Stimulated activated CD4-positive, alpha-beta T cell treated with anti-CD3 and anti-CD28 coated beads, TNF-alpha, amount 100 ng/mL, for 24 hours (primary cell): Measurements from ENCODE around the gene CRTC1.
"Not testable (repeated sequence)": the region's sequence is repeated elsewhere in the genome, so short reads cannot be mapped to it uniquely, and the experiment has no call there.

ENCODE experiments used
- DNase-seq, 3 experiments: peaks; one replicate each; pipeline ENCODE4 v3.0.0-alpha.2; 2020; ENCODE audit warnings: low read depth in 3 of 3

CRTC1 gene

DNA sequence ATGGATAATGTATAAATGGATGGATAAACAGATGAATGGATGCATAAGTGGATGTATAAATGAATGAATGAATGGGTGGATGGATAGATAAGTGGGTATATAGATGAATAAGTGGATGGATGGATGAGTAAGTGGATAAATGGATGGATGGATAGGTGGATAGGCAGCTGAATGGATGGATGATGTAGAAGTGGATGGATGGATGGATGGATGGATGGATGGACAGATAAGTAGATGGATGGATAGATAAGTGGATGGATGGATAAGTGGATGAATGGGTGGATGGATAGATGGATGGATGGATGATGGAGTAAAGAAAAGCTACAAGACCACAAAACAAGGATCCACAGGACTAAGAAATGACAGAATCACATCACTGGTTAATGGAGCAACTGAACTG, 116.6 kb downstream of the CRTC1 start:
- no peak for DNase-seq

DNA sequence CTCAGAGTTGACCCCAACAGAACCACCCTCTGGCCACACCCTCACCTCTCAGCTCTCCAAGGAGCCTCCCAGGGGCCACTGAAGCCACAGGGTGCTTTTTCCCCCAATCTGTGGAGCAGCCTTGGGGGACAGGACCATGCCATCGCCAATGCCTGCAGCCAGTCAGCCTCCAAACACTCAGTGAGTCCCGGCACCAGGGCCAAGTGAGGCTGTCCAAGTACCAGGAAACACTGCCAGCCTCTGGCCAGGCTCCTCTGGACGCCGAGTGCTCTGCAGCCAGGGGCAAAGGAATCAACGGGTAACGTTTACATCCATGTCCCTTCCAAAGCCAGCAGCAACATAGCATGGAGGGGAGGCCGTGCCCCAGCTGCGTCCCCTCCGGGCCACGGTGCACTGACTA, 117.2 kb downstream of the CRTC1 start:
- DNase-seq: no peak

GRCh38 chr19:18802354-18802753, 118.9 kb downstream of the CRTC1 start:
- DNase-seq: no peak

- DNase-seq: no peak
Measured at GRCh38 chr19:18803550-18804138, 120.2 kb downstream of the CRTC1 start.

- DNase-seq: no peak
Measured at GRCh38 chr19:18804139-18804601, 120.7 kb downstream of the CRTC1 start.

DNA sequence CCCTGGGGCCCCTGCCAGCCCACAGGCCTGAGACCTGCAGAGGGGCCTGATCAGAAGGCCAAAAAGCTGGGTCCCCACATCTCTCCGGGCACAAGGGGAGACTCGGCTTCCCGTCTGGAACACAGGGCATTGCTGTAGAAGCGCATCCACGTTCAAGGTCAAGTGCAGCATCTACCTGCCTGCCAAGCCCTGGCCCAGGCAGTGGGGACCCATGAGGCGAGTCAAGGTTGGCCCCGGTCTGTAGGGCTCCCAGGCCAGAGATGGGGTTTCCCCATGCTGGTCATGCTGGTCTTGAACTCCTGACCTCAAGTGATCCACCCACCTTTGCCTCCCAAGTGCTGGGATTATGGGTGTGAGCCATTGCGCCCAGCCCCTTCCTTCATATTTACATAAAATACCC, 121.2 kb downstream of the CRTC1 start:
- DNase-seq: no peak

- DNase-seq: no peak
Measured at GRCh38 chr19:18807861-18808331, 124.4 kb downstream of the CRTC1 start.

DNA sequence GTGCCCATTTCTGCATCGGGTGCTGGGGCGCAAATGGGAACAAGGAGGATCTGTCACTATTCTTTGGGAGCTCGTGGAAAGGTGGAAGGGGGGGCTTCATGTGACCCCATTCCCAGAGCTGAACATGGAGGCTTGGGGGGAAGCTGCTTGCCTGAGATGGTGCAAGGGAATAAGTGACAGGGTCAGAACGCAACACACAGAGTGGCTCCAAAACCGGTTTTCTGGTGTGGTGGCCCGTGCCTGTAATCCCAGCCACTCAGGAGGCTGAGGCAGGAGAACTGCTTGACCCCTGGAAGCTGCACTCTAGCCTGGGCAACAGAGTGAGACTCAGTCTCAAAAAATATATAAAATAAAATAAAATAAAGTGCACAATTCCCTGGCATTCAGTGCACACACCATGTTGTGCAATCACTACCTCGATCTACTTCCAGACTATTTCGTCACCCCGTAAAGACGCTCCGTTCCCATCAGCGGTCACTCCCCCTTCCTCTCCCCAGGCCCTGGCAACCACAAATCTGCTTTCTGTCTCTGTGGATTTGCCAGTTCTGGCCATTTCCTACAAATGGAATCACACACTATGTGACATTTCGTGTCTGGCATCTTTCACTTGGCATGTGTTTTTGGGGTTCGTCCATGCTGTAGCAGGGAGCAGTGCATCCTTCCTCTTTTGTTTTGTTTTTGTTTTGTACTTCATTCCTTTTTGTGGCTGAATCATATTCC, 125.8 kb downstream of the CRTC1 start:
- DNase-seq: no peak

- DNase-seq: not testable (repeated sequence)
Measured at GRCh38 chr19:18811638-18812037, 128.2 kb downstream of the CRTC1 start.

- DNase-seq: no peak
Measured at GRCh38 chr19:18814063-18814462, 130.6 kb downstream of the CRTC1 start.

GRCh38 chr19:18815673-18816072, 132.2 kb downstream of the CRTC1 start:
- no peak for DNase-seq

GRCh38 chr19:18816645-18817044, 133.2 kb downstream of the CRTC1 start:
- DNase-seq: not testable (repeated sequence)

GRCh38 chr19:18817574-18817973, 134.1 kb downstream of the CRTC1 start:
- DNase-seq: no peak

- DNase-seq: no peak
Measured at GRCh38 chr19:18828786-18829185, 145.3 kb downstream of the CRTC1 start.

- no peak for DNase-seq
Measured at GRCh38 chr19:18830488-18830887, 147.0 kb downstream of the CRTC1 start.

DNA sequence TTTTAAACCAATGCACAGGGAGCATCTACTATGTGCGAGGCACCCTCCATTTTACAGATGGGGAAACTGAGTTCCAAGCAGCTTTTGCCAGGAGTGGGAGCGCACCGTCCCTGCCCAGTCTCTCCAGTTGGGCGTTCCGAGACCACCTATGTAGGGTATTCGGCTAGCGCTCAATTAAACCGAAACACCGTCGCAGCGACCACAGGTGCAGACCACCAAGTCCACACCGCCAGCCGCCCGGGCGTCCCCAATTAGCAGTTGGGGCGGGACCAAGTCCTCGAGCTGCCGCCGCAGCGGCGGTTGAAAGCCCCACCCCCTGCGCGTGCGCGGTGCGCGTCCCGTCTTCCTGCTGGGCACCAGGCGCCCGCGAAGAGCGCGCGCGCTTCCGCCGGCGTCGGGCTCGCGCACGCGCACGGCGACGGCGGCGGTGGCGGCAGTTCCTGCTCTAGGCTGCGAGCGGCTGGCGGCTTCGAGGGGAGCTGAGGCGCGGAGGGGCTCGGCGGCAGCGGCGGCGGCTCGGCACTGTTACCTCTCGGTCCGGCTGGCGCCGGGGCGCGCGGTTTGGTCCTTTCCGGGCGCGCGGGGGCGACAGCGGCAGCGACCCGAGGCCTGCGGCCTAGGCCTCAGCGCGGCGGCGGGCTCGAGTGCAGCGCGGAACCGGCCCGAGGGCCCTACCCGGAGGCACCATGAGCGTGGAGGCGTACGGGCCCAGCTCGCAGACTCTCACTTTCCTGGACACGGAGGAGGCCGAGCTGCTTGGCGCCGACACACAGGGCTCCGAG, 148.2 kb downstream of the CRTC1 start, which contains the start of gene UPF1:
UPF1 (plus strand) TSS at position 436 of the 782 bp plus-strand sequence; CDS start at position 687, 251 bp downstream.
- DNase-seq: peak; percentile 90 to 97 (median 95)
